A673 (cell line): ENCODE results near the gene SPHK1.
"Not testable (repeated sequence)": the region's sequence is repeated elsewhere in the genome, so short reads cannot be mapped to it uniquely, and the experiment has no call there.

ENCODE experiments used
- CTCF ChIP-seq: fragments of 300-800, 200-600 bp; sonication (generic); conservative IDR thresholded peaks from 2 replicates; pipeline ENCODE4 v1.5.1; 2017; ENCODE audit warnings: low read depth, mild to moderate bottlenecking, antibody characterized with exemption, low read length, moderate library complexity, mixed read lengths
- EZH2 ChIP-seq: fragments of 200-600 bp; sonication (generic); IDR thresholded peaks from 2 replicates; pipeline ENCODE4 v1.6.1; 2017; ENCODE audit warnings: borderline replicate concordance, low read depth, mild to moderate bottlenecking, mixed read lengths, antibody characterized with exemption, low read length; ENCODE audit not compliant: poor library complexity, severe bottlenecking

- TF ChIP-seq CTCF, EZH2: not testable (repeated sequence)
Measured at GRCh38 chr17:76346936-76347335, 37.5 kb upstream of the SPHK1 start.
